Measurements from ENCODE around the gene SLC7A4.
"Not testable (repeated sequence)": the region's sequence is repeated elsewhere in the genome, so short reads cannot be mapped to it uniquely, and the experiment has no call there.

The SLC7A4 gene

GRCh38 chr22:21041937-21042336 lies 9.6 kb upstream of the SLC7A4 start:
- no peak for DNase-seq (ENCODE audit: low spot score)
- no peak for TF ChIP-seq CTCF (IDR thresholded peaks at IDR 0.05; ENCODE audit: extremely low read depth, insufficient read depth, missing control alignments)
- in situ Hi-C loops (cut with MboI; ENCODE audit: low pct_unique_long_range_greater_than_20kb, low sequenced_read_pairs, unreplicated experiment), result no loop called here

- in situ Hi-C loops (cut with MboI; ENCODE audit: low pct_unique_long_range_greater_than_20kb, low sequenced_read_pairs, unreplicated experiment); DNase-seq (ENCODE audit: low spot score): not testable (repeated sequence)
Observed at GRCh38 chr22:21039158-21039557, 6.8 kb upstream of the SLC7A4 start.

GRCh38 chr22:21038405-21038804 lies 6.0 kb upstream of the SLC7A4 start:
- TF ChIP-seq CTCF (IDR thresholded peaks at IDR 0.05; ENCODE audit: extremely low read depth, insufficient read depth, missing control alignments), result no peak
- in situ Hi-C loops (cut with MboI; ENCODE audit: low pct_unique_long_range_greater_than_20kb, low sequenced_read_pairs, unreplicated experiment), result no loop called here
- no peak for DNase-seq (ENCODE audit: low spot score)

GRCh38 chr22:21034989-21035388 lies 2.6 kb upstream of the SLC7A4 start:
- DNase-seq (ENCODE audit: low spot score), result no peak
- no peak for TF ChIP-seq CTCF (IDR thresholded peaks at IDR 0.05; ENCODE audit: extremely low read depth, insufficient read depth, missing control alignments)
- in situ Hi-C loops (cut with MboI; ENCODE audit: low pct_unique_long_range_greater_than_20kb, low sequenced_read_pairs, unreplicated experiment), result no loop called here

- TF ChIP-seq CTCF (IDR thresholded peaks at IDR 0.05; ENCODE audit: extremely low read depth, insufficient read depth, missing control alignments), result no peak
- DNase-seq (ENCODE audit: low spot score), result no peak
- in situ Hi-C loops (cut with MboI; ENCODE audit: low pct_unique_long_range_greater_than_20kb, low sequenced_read_pairs, unreplicated experiment), result no loop called here
Observed at GRCh38 chr22:21033895-21034294, 1.5 kb upstream of the SLC7A4 start.

- TF ChIP-seq CTCF (IDR thresholded peaks at IDR 0.05; ENCODE audit: extremely low read depth, insufficient read depth, missing control alignments), result no peak
- in situ Hi-C loops (cut with MboI; ENCODE audit: low pct_unique_long_range_greater_than_20kb, low sequenced_read_pairs, unreplicated experiment), result no loop called here
- DNase-seq (ENCODE audit: low spot score), result no peak
Observed at GRCh38 chr22:21032868-21033688, 717 bp upstream of the SLC7A4 start.

GRCh38 chr22:21031545-21032036 lies 770 bp downstream of the SLC7A4 start:
- no peak for DNase-seq (ENCODE audit: low spot score)
- in situ Hi-C loops (cut with MboI; ENCODE audit: low pct_unique_long_range_greater_than_20kb, low sequenced_read_pairs, unreplicated experiment), result no loop called here
- no peak for TF ChIP-seq CTCF (IDR thresholded peaks at IDR 0.05; ENCODE audit: extremely low read depth, insufficient read depth, missing control alignments)

Measured in GM13977 (cell line).